OCI-LY1 (cell line): ENCODE measurements around the gene ANKRD1.

Experiments
- H2AFZ ChIP-seq: fragments of 200-600 bp; sonication (generic), shearing (Covaris generic); 2 replicates; pipeline ENCODE4 v1.6.0; 2014; ENCODE audit warnings: antibody characterized with exemption, mild to moderate bottlenecking, low read length
- H3F3A ChIP-seq: fragments of 200-600 bp; sonication (generic), shearing (Covaris generic); 2 replicates; pipeline ENCODE4 v1.6.0; 2014; ENCODE audit warnings: mild to moderate bottlenecking, antibody characterized with exemption, low read length, moderate library complexity; ENCODE audit not compliant: insufficient read depth
- H3K27ac ChIP-seq: fragments of 200-600 bp; sonication (generic); 2 replicates; pipeline ENCODE4 v1.5.1; 2014; ENCODE audit warnings: low read length, mixed run types, mild to moderate bottlenecking, low read depth; ENCODE audit not compliant: poor library complexity, severe bottlenecking
- H3K27me3 ChIP-seq: fragments of 200-600 bp; sonication (generic); 2 replicates; pipeline ENCODE4 v1.6.0; 2014; ENCODE audit warnings: antibody characterized with exemption, mild to moderate bottlenecking, low read length, moderate library complexity; ENCODE audit not compliant: insufficient read depth
- H3K36me3 ChIP-seq: fragments of 200-600 bp; sonication (generic); 2 replicates; pipeline ENCODE4 v1.6.1; 2014; ENCODE audit warnings: mild to moderate bottlenecking, antibody characterized with exemption, low read length, moderate library complexity, mixed read lengths; ENCODE audit not compliant: insufficient read depth
- H3K4me1 ChIP-seq: fragments of 200-600 bp; sonication (generic); 2 replicates; pipeline ENCODE4 v1.5.1; 2014; ENCODE audit warnings: mild to moderate bottlenecking, low read length, moderate library complexity; ENCODE audit not compliant: insufficient read depth, severe bottlenecking
- H3K4me2 ChIP-seq: fragments of 200-600 bp; sonication (generic), shearing (Covaris generic); 2 replicates; pipeline ENCODE4 v1.6.1; 2014; ENCODE audit warnings: low read length
- H3K4me3 ChIP-seq: fragments of 200-600 bp; sonication (generic); 2 replicates; pipeline ENCODE4 v1.5.1; 2014; ENCODE audit warnings: low read length, low read depth, mild to moderate bottlenecking, mixed read lengths; ENCODE audit not compliant: poor library complexity, severe bottlenecking
- H3K79me2 ChIP-seq: fragments of 200-600 bp; shearing (Covaris generic); 2 replicates; pipeline ENCODE4 v1.6.1; 2016; ENCODE audit warnings: mixed run types, low read length, mixed read lengths; ENCODE audit not compliant: insufficient read depth
- H3K9ac ChIP-seq: fragments of 200-600 bp; sonication (generic), shearing (Covaris generic); 2 replicates; pipeline ENCODE4 v1.6.1; 2014; ENCODE audit warnings: mild to moderate bottlenecking, low read length, mixed read lengths
- H3K9me2 ChIP-seq: fragments of 200-600 bp; sonication (generic), shearing (Covaris generic); 2 replicates; pipeline ENCODE4 v1.6.1; 2014; ENCODE audit warnings: low read depth, mild to moderate bottlenecking, low read length, mixed read lengths
- H3K9me3 ChIP-seq: fragments of 200-600 bp; shearing (Covaris generic); 2 replicates; pipeline ENCODE4 v1.6.1; 2014; ENCODE audit warnings: low read length, mixed read lengths
- H4K20me1 ChIP-seq: fragments of 200-600 bp; sonication (generic), shearing (Covaris generic); 2 replicates; pipeline ENCODE4 v1.6.0; 2016; ENCODE audit warnings: mild to moderate bottlenecking, low read length; ENCODE audit not compliant: insufficient read depth
- CTCF ChIP-seq: fragments of 200-600 bp; sonication (generic), shearing (Covaris generic); IDR thresholded peaks from 2 replicates; pipeline ENCODE4 v1.5.1; 2017; ENCODE audit warnings: mild to moderate bottlenecking, antibody characterized with exemption, low read length, moderate library complexity, mixed read lengths
- EZH2 ChIP-seq: fragments of 200-600 bp; sonication (generic), shearing (Covaris generic); IDR thresholded peaks from 2 replicates; pipeline ENCODE4 v1.8.0; 2017; ENCODE audit warnings: borderline replicate concordance, mixed run types, mild to moderate bottlenecking, antibody characterized with exemption, low read length, moderate library complexity, mixed read lengths

ANKRD1 gene

GRCh38 chr10:90871279-90871765, 49.6 kb downstream of the ANKRD1 start:
- H3K9me3 ChIP-seq, result 0 out of 2 replicates have a peak, but pooled peaks cover 4% of the 10 kb centered on the region
- H3K27ac ChIP-seq, result no peak overlapping the region

GRCh38 chr10:90866050-90866598, 54.8 kb downstream of the ANKRD1 start:
- Histone ChIP-seq H3F3A (no peaks in the 10 kb centered on the region), H3K9ac (no peak overlapping the region), H4K20me1 (no peaks in the 10 kb centered on the region), H3K79me2 (no peaks in the 10 kb centered on the region), H3K9me3 (0 out of 2 replicates have a peak, but pooled peaks cover 4% of the 10 kb centered on the region), H3K4me3 (no peak overlapping the region), H3K9me2 (no peaks in the 10 kb centered on the region), H3K27me3 (no peaks in the 10 kb centered on the region), H3K4me1 (no peaks in the 10 kb centered on the region), H3K27ac (no peak overlapping the region), H2AFZ (no peak overlapping the region), H3K4me2 (no peak overlapping the region), H3K36me3 (no peaks in the 10 kb centered on the region; the same call in 1 of the 2 replicates)
- no peak for TF ChIP-seq EZH2
- no peak for TF ChIP-seq CTCF

More at GRCh38 chr10:90871279-90871765, 49.6 kb downstream of the ANKRD1 start:
- Histone ChIP-seq H3K4me1 (peaks cover 15% of the 10 kb centered on the region), H3K4me3 (peak overlapping the region; percentile 83), H3K79me2 (peaks cover 9% of the 10 kb centered on the region; the same call in 1 of the 2 replicates), H3K9ac (peak overlapping the region; percentile 79; the same call in 1 of the 2 replicates), H2AFZ (peak overlapping the region; percentile 86), H4K20me1 (no peaks in the 10 kb centered on the region), H3K27me3 (no peaks in the 10 kb centered on the region), H3F3A (no peaks in the 10 kb centered on the region), H3K4me2 (peak overlapping the region; percentile 84), H3K36me3 (peaks cover 9% of the 10 kb centered on the region), H3K9me2 (no peaks in the 10 kb centered on the region)
- TF ChIP-seq CTCF, result peak; percentile 38; the same call in 1 of the 2 replicates
- no peak for TF ChIP-seq EZH2

- H3K4me3 ChIP-seq, result no peak overlapping the region
- H3K4me2 ChIP-seq, result no peak overlapping the region
- H3K27me3 ChIP-seq, result no peaks in the 10 kb centered on the region
- no peaks in the 10 kb centered on the region for H3K79me2 ChIP-seq
- no peak overlapping the region for H2AFZ ChIP-seq
- no peaks in the 10 kb centered on the region for H3F3A ChIP-seq
- H3K4me1 ChIP-seq, result no peaks in the 10 kb centered on the region
- H3K36me3 ChIP-seq, result no peaks in the 10 kb centered on the region; the same call in 1 of the 2 replicates
- no peak overlapping the region for H3K27ac ChIP-seq
- H3K9me3 ChIP-seq, result 0 out of 2 replicates have a peak, but pooled peaks cover 4% of the 10 kb centered on the region
- no peak for TF ChIP-seq EZH2
- TF ChIP-seq CTCF, result peak; percentile 19; the same call in 1 of the 2 replicates
- H3K9ac ChIP-seq, result no peak overlapping the region
- H3K9me2 ChIP-seq, result no peaks in the 10 kb centered on the region
- no peaks in the 10 kb centered on the region for H4K20me1 ChIP-seq
Observed at GRCh38 chr10:90865401-90865800, 55.5 kb downstream of the ANKRD1 start.
